ENCODE data around the gene SLC22A24. TPM values are rescaled to one million over a fixed set of nuclear protein-coding genes. Genes with fewer than 3 reads are reported as not detected.

The SLC22A24 gene
- polyA plus RNA-seq, 1 of the 3 experiments (the other 2 are of a cell fraction) = not detected

DNA sequence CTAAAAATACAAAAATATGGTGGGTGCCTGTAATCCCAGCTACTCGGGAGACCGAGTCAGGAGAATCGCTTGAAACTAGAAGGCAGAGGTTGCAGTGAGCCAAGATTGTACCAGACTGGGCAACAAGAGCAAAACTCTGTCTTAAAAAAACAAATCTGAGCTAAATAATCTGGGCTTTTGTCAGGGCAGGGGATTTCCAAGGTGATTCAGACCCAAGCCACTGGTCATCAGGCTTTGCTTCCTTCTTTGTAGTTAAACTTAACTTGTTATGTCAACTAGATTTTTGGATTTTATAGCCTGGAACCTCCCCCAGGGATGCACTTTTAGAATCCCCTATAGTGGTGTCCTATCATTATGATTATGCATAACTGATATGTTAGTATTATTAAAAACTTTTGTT, 101.4 kb downstream of the SLC22A24 start:
- no peaks in the 10 kb centered on the region for H3K9me2 ChIP-seq
- ChIA-PET POLR2A (no interaction called here), CTCF (interaction anchor here (1.4 to 3.9 kb wide), 3 partner anchors 136 to 171 kb away, joined by 4 to 17 read pairs (median 4); no protein-coding TSS in a partner anchor)
- H3K9me3 ChIP-seq = no peaks in the 10 kb centered on the region
- H2AFZ ChIP-seq (ENCODE audit: low read depth) = no peak overlapping the region
- no peaks in the 10 kb centered on the region for H3F3A ChIP-seq (replicated peaks; ENCODE audit: insufficient read depth)
- no peaks in the 10 kb centered on the region for H3K36me3 ChIP-seq (replicated peaks in 1 of 2; ENCODE audit: control insufficient read depth in 1 of 2, insufficient read depth in 2 of 2, low read length in 1 of 2)
- no peak overlapping the region for H3K9ac ChIP-seq
- no peaks in the 10 kb centered on the region for H3K4me1 ChIP-seq (ENCODE audit: control insufficient read depth in 1 of 2, insufficient read depth in 2 of 2, low read depth in 1 of 2, low read length in 1 of 2)
- H3K27me3 ChIP-seq (ENCODE audit: insufficient read depth) = no peaks in the 10 kb centered on the region; the same call in 1 of the 2 replicates
- H3K27ac ChIP-seq (ENCODE audit: low read depth in 2 of 2, low read length in 1 of 2) = no peak overlapping the region
- no peak for DNase-seq
- H3K4me2 ChIP-seq = no peak overlapping the region
- 18% methylated on average over 3 of the region's 3 CpGs for WGBS (ENCODE audit: low lambda C conversion rate)
- H3K79me2 ChIP-seq (ENCODE audit: insufficient read depth) = no peaks in the 10 kb centered on the region
- TF ChIP-seq NFIC (IDR thresholded peaks at IDR 0.05; ENCODE audit: borderline replicate concordance) (no peak), RCOR1 (IDR thresholded peaks at IDR 0.05; ENCODE audit: low read length) (no peak), RXRA (IDR thresholded peaks at IDR 0.05; ENCODE audit: borderline replicate concordance, low read depth) (no peak), SMC3 (IDR thresholded peaks at IDR 0.05; ENCODE audit: low read depth, low read length) (no peak), ELF1 (IDR thresholded peaks at IDR 0.05) (no peak), MXI1 (IDR thresholded peaks at IDR 0.05; ENCODE audit: low read depth, low read length) (no peak), RAD21 (IDR thresholded peaks at IDR 0.05; ENCODE audit: low read length) (no peak)
- TF ChIP-seq, protein P1, sequence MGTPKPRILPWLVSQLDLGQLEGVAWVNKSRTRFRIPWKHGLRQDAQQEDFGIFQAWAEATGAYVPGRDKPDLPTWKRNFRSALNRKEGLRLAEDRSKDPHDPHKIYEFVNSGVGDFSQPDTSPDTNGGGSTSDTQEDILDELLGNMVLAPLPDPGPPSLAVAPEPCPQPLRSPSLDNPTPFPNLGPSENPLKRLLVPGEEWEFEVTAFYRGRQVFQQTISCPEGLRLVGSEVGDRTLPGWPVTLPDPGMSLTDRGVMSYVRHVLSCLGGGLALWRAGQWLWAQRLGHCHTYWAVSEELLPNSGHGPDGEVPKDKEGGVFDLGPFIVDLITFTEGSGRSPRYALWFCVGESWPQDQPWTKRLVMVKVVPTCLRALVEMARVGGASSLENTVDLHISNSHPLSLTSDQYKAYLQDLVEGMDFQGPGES (IDR thresholded peaks at IDR 0.05; ENCODE audit: low read depth, low read length) = no peak
- H3K4me3 ChIP-seq (ENCODE audit: low read depth in 2 of 2, low read length in 1 of 2) = no peak overlapping the region
- no peaks in the 10 kb centered on the region for H4K20me1 ChIP-seq (ENCODE audit: insufficient read depth)

DNA sequence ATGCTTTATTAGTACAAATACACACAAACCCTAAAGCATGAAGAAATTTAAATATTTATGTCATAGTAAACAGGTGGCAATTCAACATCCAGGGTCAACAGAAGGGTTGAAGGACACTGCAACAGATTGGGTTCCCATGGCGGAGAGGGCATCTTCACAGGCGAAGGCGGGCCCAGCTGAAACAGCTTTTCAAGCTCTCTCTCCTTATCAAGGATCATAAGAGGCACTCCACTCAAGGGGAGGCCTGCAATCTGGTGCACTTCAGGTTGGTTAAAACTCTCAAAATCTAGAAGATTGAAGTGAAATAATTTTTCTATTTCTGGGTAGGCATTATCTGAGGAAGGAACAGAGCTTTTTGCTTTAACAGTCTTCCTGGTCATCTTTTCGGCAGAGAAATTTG, 111.6 kb downstream of the SLC22A24 start:
- Histone ChIP-seq H3K4me1 (ENCODE audit: control insufficient read depth in 1 of 2, insufficient read depth in 2 of 2, low read depth in 1 of 2, low read length in 1 of 2) (no peaks in the 10 kb centered on the region), H3K36me3 (replicated peaks in 1 of 2; ENCODE audit: control insufficient read depth in 1 of 2, insufficient read depth in 2 of 2, low read length in 1 of 2) (no peaks in the 10 kb centered on the region), H3K27ac (ENCODE audit: low read depth in 2 of 2, low read length in 1 of 2) (no peak overlapping the region), H3K9me2 (no peaks in the 10 kb centered on the region), H4K20me1 (ENCODE audit: insufficient read depth) (no peaks in the 10 kb centered on the region), H3K4me3 (ENCODE audit: low read depth in 2 of 2, low read length in 1 of 2) (no peak overlapping the region), H3K4me2 (no peak overlapping the region), H3K27me3 (ENCODE audit: insufficient read depth) (peaks cover 19% of the 10 kb centered on the region), H3F3A (replicated peaks; ENCODE audit: insufficient read depth) (no peaks in the 10 kb centered on the region), H2AFZ (ENCODE audit: low read depth) (no peak overlapping the region), H3K79me2 (ENCODE audit: insufficient read depth) (no peaks in the 10 kb centered on the region), H3K9me3 (no peaks in the 10 kb centered on the region), H3K9ac (no peak overlapping the region)
- DNase-seq = no peak
- POLR2A ChIA-PET = no interaction called here
- TF ChIP-seq FOXM1 (IDR thresholded peaks at IDR 0.05; ENCODE audit: low read depth) (no peak), TAF1 (IDR thresholded peaks at IDR 0.05; ENCODE audit: borderline replicate concordance, low read depth, low read length) (no peak), TEAD4 (IDR thresholded peaks at IDR 0.05; ENCODE audit: borderline replicate concordance, insufficient read depth) (no peak), JUND (IDR thresholded peaks at IDR 0.05) (no peak), POLR2AphosphoS5 (IDR thresholded peaks at IDR 0.05; ENCODE audit: low read depth, low read length) (no peak), GATA2 (CRISPR knock-in tag; IDR thresholded peaks at IDR 0.05) (no peak), YY1 (IDR thresholded peaks at IDR 0.05; ENCODE audit: low read depth) (no peak)
- TF ChIP-seq, protein P2, sequence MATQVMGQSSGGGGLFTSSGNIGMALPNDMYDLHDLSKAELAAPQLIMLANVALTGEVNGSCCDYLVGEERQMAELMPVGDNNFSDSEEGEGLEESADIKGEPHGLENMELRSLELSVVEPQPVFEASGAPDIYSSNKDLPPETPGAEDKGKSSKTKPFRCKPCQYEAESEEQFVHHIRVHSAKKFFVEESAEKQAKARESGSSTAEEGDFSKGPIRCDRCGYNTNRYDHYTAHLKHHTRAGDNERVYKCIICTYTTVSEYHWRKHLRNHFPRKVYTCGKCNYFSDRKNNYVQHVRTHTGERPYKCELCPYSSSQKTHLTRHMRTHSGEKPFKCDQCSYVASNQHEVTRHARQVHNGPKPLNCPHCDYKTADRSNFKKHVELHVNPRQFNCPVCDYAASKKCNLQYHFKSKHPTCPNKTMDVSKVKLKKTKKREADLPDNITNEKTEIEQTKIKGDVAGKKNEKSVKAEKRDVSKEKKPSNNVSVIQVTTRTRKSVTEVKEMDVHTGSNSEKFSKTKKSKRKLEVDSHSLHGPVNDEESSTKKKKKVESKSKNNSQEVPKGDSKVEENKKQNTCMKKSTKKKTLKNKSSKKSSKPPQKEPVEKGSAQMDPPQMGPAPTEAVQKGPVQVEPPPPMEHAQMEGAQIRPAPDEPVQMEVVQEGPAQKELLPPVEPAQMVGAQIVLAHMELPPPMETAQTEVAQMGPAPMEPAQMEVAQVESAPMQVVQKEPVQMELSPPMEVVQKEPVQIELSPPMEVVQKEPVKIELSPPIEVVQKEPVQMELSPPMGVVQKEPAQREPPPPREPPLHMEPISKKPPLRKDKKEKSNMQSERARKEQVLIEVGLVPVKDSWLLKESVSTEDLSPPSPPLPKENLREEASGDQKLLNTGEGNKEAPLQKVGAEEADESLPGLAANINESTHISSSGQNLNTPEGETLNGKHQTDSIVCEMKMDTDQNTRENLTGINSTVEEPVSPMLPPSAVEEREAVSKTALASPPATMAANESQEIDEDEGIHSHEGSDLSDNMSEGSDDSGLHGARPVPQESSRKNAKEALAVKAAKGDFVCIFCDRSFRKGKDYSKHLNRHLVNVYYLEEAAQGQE (IDR thresholded peaks at IDR 0.05; ENCODE audit: low read depth, low read length) = no peak
- CTCF ChIA-PET = interaction anchor here (0.8 to 12.5 kb wide), 3 partner anchors 12 to 126 kb away, joined by 3 to 251 read pairs (median 94); no protein-coding TSS in a partner anchor
- 54% methylated on average over 4 of the region's 4 CpGs for WGBS (ENCODE audit: low lambda C conversion rate)

Other genes with a start within 250 kb of the SLC22A24 start
- not detected in 2 replicates for gene CHRM1, start 222.9 kb downstream of the SLC22A24 start, polyA plus RNA-seq (2012; rRNA removed)
- not detected in 2 replicates for gene SLC22A6, start 159.3 kb downstream of the SLC22A24 start, polyA plus RNA-seq (2012; rRNA removed)
- not detected in 2 replicates for gene SLC22A8, start 128.4 kb downstream of the SLC22A24 start, polyA plus RNA-seq (2012; rRNA removed)
- gene SLC22A25, start 99.4 kb upstream of the SLC22A24 start, polyA plus RNA-seq (2012; rRNA removed) = not detected in 2 replicates
- gene SLC22A9, start 225.6 kb upstream of the SLC22A24 start, polyA plus RNA-seq (2012; rRNA removed) = not detected in 2 replicates

Measured in SK-N-SH (cell line).